GM21423 (cell line): Measurements from ENCODE around the gene CALR3.
A peak's percentile ranks its signal among the peaks of the same experiment; 100 is the strongest.
"Not testable (repeated sequence)": the region's sequence is repeated elsewhere in the genome, so short reads cannot be mapped to it uniquely, and the experiment has no call there.

ENCODE experiments used
- ATAC-seq: cut with Tn5 transposase; IDR thresholded peaks from one replicate; pipeline ENCODE4 v1.9.1; 2021; ENCODE audit warnings: mild to moderate bottlenecking, moderate library complexity; ENCODE audit not compliant: unreplicated experiment

CALR3 gene

GRCh38 chr19:16495982-16496612 lies at the start of gene CALR3, which contains the start of gene C19orf44:
TSS of gene CALR3 (minus strand) at chr19:16496167. CDS start at chr19:16496129, 38 bp downstream.
TSS of gene C19orf44 (plus strand) at chr19:16496394. CDS start at chr19:16500793, 4,399 bp downstream.
- peak; percentile 96 for ATAC-seq

GRCh38 chr19:16544473-16545231 lies 48.7 kb upstream of the CALR3 start:
- ATAC-seq: no peak

- not testable (repeated sequence) for ATAC-seq
These were observed 47.8 kb upstream of the CALR3 start for GRCh38 chr19:16543734-16544133.

- no peak for ATAC-seq
These were observed 47.0 kb upstream of the CALR3 start for GRCh38 chr19:16542910-16543472.

- peak; percentile 78 for ATAC-seq
These were observed 46.3 kb upstream of the CALR3 start, which contains the start of gene CHERP for GRCh38 chr19:16542045-16542909. TSS of gene CHERP (minus strand) at chr19:16542437. CDS start at chr19:16542378, 59 bp downstream.

- ATAC-seq: no peak
These were observed 45.6 kb upstream of the CALR3 start for GRCh38 chr19:16541526-16542044.

GRCh38 chr19:16540948-16541347 lies 45.0 kb upstream of the CALR3 start:
- ATAC-seq: no peak

GRCh38 chr19:16537111-16537510 lies 41.1 kb upstream of the CALR3 start:
- ATAC-seq: no peak

- ATAC-seq: no peak
These were observed 40.2 kb upstream of the CALR3 start for GRCh38 chr19:16536130-16536529.

GRCh38 chr19:16535381-16535780 lies 39.4 kb upstream of the CALR3 start:
- no peak for ATAC-seq

- no peak for ATAC-seq
These were observed 36.7 kb upstream of the CALR3 start for GRCh38 chr19:16532440-16533234.

- no peak for ATAC-seq
These were observed 35.4 kb upstream of the CALR3 start for GRCh38 chr19:16531380-16531669.

GRCh38 chr19:16530540-16531379 lies 34.8 kb upstream of the CALR3 start:
- no peak for ATAC-seq

GRCh38 chr19:16529466-16530144 lies 33.6 kb upstream of the CALR3 start:
- ATAC-seq: no peak

- ATAC-seq: no peak
These were observed 32.1 kb upstream of the CALR3 start for GRCh38 chr19:16527971-16528521.

- no peak for ATAC-seq
These were observed 31.5 kb upstream of the CALR3 start for GRCh38 chr19:16527334-16527935.

- no peak for ATAC-seq
These were observed 29.9 kb upstream of the CALR3 start for GRCh38 chr19:16525751-16526481.
